ENCODE measurements around the gene IQCN.

The IQCN gene

DNA sequence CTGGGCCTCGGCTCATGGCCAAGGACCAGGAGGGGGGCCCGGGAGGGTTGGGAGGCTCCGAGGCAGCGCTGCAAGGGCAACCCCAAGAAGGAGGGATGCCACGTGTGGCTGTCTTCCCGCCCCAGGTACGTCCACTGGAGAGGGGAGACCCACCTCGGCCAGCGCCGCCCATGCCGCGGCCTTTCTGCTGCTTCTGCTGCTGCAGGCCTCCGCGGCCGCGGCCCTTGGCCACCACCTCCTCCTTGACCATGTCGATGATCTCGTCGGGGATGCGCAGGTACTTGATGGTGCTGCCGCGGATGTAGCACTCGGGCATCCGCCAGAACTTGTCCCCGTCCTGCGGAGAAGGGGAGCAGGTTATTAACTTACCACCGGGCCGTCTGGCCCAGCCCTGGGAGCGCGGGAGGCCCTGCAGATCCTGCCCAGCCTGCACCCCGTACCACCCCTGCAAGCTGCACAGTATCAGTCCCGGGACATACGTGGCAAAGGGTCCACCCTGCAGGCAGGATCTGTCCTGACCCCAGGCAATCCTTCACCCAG is 35.3 kb upstream of the IQCN start:
- in situ Hi-C loops (cut with HindIII; ENCODE audit: low sequenced_read_pairs), result no loop called here
- no peak for DNase-seq (ENCODE audit: low read depth)
- no peak for TF ChIP-seq CTCF (IDR thresholded peaks at IDR 0.05; ENCODE audit: low read depth, low read length, missing control alignments)
- no peak overlapping the region for H3K4me3 ChIP-seq (ENCODE audit: low read depth, low read length)

GRCh38 chr19:18308948-18309325 is 34.7 kb upstream of the IQCN start:
- no peak for DNase-seq (ENCODE audit: low read depth)
- no peak overlapping the region for H3K4me3 ChIP-seq (ENCODE audit: low read depth, low read length)
- in situ Hi-C loops (cut with HindIII; ENCODE audit: low sequenced_read_pairs), result no loop called here
- TF ChIP-seq CTCF (IDR thresholded peaks at IDR 0.05; ENCODE audit: low read depth, low read length, missing control alignments), result no peak

DNA sequence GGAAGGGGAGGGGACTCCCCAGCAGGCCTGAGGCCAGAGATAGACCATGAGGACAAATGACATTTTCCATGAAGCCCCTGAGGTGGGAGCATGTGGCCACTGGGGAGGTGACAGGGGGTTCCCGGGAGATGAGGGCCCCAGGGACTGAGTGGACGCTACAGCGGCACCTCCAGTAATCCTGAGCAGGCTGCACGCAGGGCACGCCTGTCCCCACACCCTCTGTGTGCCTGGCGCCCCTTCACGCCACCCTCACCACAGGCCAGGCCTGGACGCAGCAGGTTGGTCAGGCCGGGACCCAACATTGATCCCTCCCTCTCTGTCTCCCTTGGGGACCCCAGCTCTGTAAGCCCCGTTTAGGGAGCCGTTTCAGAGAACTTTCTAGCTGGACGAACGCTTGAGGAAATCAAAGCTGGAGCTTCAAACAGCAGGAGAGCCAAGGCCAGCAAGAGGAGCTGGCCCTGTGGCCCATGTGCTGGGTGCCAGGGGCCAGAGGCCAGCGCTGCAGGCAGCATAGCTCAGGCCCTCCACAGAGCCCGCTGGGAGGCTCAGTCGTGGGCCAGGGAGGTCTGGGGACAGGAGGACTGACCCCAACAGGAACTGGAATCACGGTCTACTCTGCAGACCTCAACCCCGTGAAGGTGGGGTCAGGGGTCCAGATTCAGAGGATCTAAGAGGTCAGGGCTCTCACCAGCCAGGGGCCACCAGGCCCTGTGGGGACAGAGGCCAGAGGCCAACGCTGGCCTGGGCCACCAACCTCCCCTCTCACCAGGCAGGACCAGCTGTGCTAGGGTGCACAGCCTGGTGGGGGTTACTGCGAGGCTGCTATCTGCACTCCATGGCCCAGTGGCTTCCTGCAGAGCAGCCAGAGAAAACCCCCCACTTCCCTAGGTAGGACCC is 34.0 kb upstream of the IQCN start:
- no peak for TF ChIP-seq CTCF (IDR thresholded peaks at IDR 0.05; ENCODE audit: low read depth, low read length, missing control alignments)
- DNase-seq (ENCODE audit: low read depth), result no peak
- in situ Hi-C loops (cut with HindIII; ENCODE audit: low sequenced_read_pairs), result no loop called here
- H3K4me3 ChIP-seq (ENCODE audit: low read depth, low read length), result no peak overlapping the region

DNA sequence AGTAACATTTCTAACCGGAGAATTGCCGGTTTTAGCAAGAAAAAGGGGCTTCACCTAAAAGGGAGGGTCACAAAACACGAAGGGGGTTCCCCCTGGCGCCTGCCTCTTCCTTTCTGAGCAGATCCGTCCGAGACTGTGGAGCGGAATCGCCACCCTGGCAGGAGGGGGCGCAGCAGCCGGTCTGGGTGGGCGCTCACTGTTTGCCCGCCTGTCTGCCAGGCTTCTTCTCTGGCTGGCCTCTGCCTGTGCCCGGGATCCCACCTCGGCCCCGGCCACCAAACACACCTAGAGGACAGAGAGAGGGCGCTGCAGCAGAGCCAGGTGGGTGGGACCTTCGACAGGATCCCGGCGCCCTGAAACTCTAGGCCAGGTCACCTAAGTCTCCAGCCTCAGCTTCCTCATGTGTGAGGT is 33.0 kb upstream of the IQCN start:
- in situ Hi-C loops (cut with HindIII; ENCODE audit: low sequenced_read_pairs), result no loop called here
- H3K4me3 ChIP-seq (ENCODE audit: low read depth, low read length), result no peak overlapping the region
- no peak for TF ChIP-seq CTCF (IDR thresholded peaks at IDR 0.05; ENCODE audit: low read depth, low read length, missing control alignments)
- DNase-seq (ENCODE audit: low read depth), result no peak

DNA sequence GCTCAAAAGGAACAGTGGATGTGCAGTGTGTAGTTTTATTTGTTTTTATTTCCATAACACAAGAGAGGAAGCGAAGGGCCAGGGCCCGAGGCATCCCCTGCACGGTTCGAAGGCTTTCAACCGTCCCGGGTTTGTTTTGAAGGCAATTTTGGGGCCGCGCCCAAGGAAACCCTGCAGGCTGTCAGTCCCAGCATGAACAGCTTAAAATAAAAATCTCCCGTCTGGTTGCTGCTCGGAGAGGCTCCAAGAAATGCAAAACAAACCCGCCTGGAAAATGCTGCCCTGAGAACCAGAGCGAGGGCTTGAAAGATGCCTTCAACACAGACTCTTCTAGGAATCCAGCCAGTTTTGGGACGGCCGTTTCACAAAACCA is 32.6 kb upstream of the IQCN start:
- H3K4me3 ChIP-seq (ENCODE audit: low read depth, low read length), result no peak overlapping the region
- no peak for DNase-seq (ENCODE audit: low read depth)
- in situ Hi-C loops (cut with HindIII; ENCODE audit: low sequenced_read_pairs), result no loop called here
- no peak for TF ChIP-seq CTCF (IDR thresholded peaks at IDR 0.05; ENCODE audit: low read depth, low read length, missing control alignments)

DNA sequence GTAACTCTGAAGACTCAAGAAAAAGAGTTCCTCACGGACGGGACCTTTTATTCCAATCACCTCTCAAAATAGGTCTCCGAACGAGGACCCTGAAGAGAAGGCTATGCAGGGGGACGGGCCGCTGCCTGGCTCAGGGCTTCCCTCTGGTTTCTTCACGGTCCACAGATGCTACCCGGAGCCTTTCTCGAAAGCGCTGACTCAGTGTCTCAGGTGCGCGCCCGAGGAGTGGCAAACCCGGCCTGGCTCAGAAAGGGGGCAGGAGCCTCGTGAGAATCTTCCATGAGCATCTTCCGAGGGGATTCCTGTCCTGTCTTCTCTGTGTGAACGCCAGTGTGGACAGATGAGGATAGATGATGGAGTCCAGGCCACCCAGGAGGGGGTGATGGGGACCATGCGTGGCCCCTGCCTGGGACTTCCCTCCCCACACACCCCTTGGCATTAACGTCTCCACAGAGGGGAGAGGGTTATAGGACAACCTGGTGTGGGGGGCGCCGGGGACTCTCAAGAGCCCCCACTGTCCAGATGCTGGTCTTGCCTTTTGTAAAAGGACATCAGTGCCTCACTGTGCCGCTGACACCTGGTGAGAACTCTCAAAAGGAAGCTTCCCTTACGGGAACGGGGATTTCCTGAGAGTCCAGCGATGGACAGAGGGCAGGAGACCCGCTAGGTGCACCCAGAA is 32.1 kb upstream of the IQCN start:
- no peak overlapping the region for H3K4me3 ChIP-seq (ENCODE audit: low read depth, low read length)
- TF ChIP-seq CTCF (IDR thresholded peaks at IDR 0.05; ENCODE audit: low read depth, low read length, missing control alignments), result no peak
- in situ Hi-C loops (cut with HindIII; ENCODE audit: low sequenced_read_pairs), result no loop called here
- DNase-seq (ENCODE audit: low read depth), result no peak

All from astrocyte of the cerebellum (primary cell).